NCI-H460 (cell line): ENCODE measurements around the gene LDB1. TPM values are rescaled to one million over a fixed set of nuclear protein-coding genes. Genes with fewer than 3 reads are reported as not detected.

Experiments used
- DNase-seq: peaks from one replicate; pipeline ENCODE4 v3.0.0-alpha.2; 2016; ENCODE audit warnings: low read depth; ENCODE audit errors: extremely low read depth
- polyA plus RNA-seq: library from polyadenylated mRNA; depleted of rRNA; stranded (reverse); fragments of >200 nt; gene quantifications from 2 replicates; pipeline ENCODE4 v1.2.3, GENCODE V29; 2014; cell fraction: nucleus; rRNA removed
- total RNA-seq: library from RNA; depleted of rRNA; stranded (reverse); fragments of >200 nt; shearing (Covaris generic); gene quantifications from 2 replicates; pipeline ENCODE4 v1.2.3, GENCODE V29; 2014; rRNA removed

The LDB1 gene, protein sequence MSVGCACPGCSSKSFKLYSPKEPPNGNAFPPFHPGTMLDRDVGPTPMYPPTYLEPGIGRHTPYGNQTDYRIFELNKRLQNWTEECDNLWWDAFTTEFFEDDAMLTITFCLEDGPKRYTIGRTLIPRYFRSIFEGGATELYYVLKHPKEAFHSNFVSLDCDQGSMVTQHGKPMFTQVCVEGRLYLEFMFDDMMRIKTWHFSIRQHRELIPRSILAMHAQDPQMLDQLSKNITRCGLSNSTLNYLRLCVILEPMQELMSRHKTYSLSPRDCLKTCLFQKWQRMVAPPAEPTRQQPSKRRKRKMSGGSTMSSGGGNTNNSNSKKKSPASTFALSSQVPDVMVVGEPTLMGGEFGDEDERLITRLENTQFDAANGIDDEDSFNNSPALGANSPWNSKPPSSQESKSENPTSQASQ
- total RNA-seq: 25.1 and 27.0 TPM in 2 replicates
- 95.4 and 107 TPM in 2 replicates for polyA plus RNA-seq

GRCh38 chr10:102120142-102120990, at the start of gene LDB1:
Gene LDB1, minus strand, starts transcription at chr10:102120368. Its CDS starts 258 bp downstream, at chr10:102120110.
- DNase-seq: peak; percentile 71

DNA sequence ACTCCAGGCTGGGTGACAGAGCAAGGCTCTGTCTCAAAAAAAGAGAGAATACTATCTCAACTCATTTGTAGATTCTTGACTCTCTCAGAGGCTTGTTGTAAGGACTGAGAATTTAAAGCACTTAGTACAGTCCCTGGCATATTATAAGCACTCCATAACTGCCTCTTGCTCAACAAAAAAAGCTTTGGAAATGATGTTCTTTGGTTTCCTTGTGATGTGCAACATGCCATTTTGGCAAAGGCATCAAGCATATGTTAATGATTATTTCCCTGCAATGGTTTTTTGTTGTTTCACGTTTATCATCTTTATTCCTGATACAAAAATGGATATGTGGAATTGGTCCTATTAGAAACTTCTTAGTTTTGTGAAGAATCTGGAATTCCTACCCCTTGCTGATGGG, 47.7 kb upstream of the LDB1 start:
- DNase-seq: no peak

GRCh38 chr10:102163342-102163989, 43.3 kb upstream of the LDB1 start:
- no peak for DNase-seq

DNA sequence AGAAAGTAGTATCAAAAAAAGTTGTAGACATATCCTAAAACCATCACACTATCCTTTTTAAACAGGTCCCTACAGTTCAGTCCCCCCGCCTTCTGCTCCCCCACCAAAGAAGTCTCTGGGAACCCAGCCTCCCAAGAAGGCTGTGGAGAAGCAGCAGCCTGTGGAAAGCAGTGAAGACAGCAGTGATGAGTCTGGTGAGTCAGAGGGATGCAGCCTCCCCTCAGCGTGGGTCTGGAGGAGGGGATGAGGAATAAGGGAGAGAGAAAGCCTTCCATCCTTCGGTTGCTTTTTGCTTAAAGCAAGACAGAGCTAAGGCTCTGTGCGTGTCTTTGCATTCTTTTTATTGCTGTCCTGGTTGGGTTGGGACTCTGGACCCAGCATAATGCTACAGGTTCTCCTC, 39.7 kb upstream of the LDB1 start:
- no peak for DNase-seq

- no peak for DNase-seq
Measured at GRCh38 chr10:102159051-102159597, 39.0 kb upstream of the LDB1 start.

- DNase-seq: no peak
Measured at GRCh38 chr10:102157224-102157623, 37.1 kb upstream of the LDB1 start.

DNA sequence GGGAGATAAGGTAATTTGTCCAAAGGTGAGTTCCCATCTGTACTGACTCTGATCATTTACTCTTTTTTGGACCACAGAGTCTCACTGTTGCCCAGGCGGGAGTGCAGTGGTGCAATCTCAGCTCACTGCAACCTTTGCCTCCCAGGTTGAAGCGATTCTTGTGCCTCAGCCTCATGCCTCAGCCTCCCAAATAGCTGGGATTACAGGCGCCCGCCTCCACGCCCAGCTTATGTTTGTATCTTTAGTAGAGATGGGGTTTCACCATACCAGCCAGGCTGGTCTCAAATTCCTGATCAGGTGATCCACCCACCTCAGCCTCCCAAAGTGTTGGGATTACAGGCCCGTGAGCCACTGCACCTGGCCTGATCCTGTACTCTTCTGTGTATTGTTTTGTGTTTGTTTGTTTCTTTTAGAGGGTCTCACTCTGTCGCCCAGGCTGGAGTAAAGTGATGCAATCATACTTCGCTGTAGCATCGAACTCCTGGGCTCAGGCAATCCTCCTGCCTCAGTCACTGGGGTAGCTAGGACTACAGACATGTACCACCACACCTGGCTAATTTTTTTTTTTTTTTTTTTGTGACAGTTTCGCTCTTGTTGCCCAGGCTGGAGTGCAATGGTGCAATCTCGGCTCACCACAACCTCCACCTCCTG, 34.4 kb upstream of the LDB1 start:
- no peak for DNase-seq

GRCh38 chr10:102153093-102153620, 33.0 kb upstream of the LDB1 start:
- DNase-seq: no peak

DNA sequence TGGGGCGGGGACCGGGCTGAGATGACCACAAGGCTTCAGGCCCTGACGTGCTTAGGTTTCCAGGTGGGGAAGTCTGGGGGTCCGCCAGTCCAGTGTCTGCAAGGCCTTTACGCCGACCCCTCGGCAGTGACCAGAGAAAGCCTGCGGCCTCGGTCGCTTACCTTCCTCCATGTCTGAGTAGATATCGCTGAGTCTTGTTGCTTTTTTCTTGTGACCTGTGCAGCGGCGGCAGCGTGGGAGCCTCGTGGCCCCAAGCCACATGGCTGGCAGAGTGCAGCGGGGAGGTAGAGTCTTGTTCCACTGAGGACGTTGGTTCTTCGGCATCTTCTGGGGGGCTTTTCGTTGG, 32.4 kb upstream of the LDB1 start:
- no peak for DNase-seq

DNA sequence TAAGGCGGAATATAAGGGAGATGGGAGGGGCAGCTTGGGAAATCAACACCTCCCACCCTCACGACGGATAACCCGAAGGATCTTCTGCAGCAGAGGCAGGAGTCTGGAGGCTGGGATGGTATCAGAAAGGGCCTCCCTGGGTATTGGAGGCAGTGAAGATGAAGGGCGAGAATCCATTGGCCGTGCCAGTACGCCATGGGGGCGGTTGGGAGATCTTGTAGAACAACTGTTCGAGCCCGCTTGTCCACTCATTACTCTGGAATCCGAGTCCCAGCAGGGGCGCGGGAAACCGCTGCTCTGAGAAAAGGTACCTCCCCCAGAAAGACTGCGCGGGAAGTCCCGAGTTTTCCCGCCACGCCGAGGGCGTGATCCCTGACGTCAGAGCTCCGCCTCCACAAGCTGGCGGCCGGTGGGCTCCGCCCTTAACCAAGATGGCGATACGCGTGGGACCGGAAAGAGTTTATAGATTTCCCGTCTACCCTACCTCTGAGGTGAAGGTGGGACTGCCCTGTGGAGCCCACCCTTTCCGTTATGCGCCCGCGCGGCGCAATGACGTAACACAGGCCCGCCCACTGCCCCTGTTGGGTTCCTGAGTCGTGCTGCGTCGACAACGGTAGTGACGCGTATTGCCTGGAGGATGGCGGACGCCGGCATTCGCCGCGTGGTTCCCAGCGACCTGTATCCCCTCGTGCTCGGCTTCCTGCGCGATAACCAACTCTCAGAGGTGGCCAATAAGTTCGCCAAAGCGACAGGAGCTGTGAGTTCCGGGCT, 31.8 kb upstream of the LDB1 start, which contains the start of gene NOLC1:
Gene NOLC1 (plus strand): TSS at position 616 of the 771 bp plus-strand sequence. CDS start 22 bp downstream, at position 638.
- peak; percentile 98 for DNase-seq

DNA sequence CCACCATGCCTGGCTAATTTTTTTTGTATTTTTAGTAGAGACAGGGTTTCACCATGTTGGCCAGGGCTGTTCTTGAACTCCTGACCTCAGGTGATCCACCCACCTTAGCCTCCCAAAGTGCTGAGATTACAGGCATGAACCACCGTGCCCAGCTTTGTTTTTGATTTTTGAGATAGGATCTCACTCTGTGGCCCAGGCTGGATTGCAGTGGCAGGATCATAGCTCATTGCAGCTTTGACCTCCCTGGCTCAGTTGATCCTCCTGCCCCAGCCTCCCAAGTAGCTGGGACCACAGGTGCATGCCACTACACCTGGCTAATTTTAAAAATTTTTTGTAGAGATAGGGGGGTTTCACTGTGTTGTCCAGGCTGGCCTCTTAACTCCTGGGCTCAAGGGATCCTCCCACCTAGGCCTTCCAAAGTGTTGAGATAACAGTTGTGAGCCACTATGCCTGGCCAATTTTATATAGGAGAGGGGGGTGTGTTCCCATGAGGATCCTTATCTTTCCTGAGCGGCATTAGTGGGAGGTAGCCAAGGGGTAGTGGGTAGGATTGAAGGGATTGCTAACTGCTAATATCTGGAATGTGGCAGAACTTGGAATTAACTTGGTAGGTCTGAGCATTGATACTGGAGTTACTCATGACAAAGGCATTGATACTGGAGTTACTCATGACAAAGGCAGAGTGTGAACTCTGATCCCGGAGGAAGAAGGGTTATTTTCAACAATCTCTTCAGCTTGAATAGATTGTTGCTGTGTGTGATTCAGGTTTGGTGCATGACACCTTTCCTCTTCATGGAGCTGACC, 31.0 kb upstream of the LDB1 start:
- no peak for DNase-seq

GRCh38 chr10:102148275-102148674, 28.1 kb upstream of the LDB1 start:
- no peak for DNase-seq

GRCh38 chr10:102147561-102147960, 27.4 kb upstream of the LDB1 start:
- DNase-seq: no peak

GRCh38 chr10:102146971-102147428, 26.8 kb upstream of the LDB1 start:
- no peak for DNase-seq

GRCh38 chr10:102141583-102142107, 21.5 kb upstream of the LDB1 start:
- no peak for DNase-seq

DNA sequence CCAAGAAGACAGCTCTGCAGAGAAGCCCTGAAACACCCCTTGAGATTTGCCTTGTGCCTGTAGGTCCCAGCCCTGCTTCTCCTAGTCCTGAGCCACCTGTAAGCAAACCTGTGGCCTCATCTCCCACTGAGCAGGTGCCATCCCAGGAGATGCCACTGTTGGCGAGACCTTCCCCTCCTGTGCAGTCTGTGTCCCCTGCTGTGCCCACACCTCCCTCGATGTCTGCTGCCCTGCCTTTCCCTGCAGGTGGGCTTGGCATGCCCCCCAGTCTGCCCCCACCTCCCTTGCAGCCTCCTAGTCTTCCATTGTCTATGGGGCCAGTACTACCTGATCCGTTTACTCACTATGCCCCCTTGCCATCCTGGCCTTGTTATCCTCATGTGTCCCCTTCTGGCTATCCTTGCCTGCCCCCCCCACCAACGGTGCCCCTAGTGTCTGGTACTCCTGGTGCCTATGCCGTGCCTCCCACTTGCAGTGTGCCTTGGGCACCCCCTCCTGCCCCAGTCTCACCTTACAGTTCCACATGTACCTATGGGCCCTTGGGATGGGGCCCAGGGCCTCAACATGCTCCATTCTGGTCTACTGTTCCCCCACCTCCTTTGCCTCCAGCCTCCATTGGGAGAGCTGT, 20.9 kb upstream of the LDB1 start:
- DNase-seq: no peak

DNA sequence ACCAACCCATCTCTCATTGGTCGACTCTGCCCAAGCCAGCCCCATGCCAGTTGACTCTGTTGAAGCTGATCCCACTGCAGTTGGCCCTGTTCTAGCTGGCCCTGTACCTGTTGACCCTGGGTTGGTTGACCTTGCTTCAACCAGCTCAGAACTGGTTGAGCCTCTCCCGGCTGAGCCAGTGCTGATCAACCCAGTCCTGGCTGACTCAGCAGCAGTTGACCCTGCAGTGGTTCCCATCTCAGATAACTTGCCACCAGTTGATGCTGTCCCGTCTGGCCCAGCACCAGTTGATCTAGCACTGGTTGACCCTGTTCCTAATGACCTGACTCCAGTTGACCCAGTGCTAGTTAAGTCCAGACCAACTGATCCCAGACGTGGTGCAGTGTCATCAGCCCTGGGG, 20.1 kb upstream of the LDB1 start:
- DNase-seq: no peak
